Dendritic cell treated with granulocyte-macrophage colony-stimulating factor and Interleukin-4, amounts not matched to agents 40 ng/mL and 50 ng/mL, for 4 days (primary cell): Measurements from ENCODE around the gene TNFRSF13B.
"Not testable (repeated sequence)": the region's sequence is repeated elsewhere in the genome, so short reads cannot be mapped to it uniquely, and the experiment has no call there.

Source experiments
- H3K27ac Mint-ChIP-seq: one replicate; pipeline ENCODE4 v1.8.0; 2022; ENCODE audit warnings: mild to moderate bottlenecking, mixed read lengths
- H3K27me3 Mint-ChIP-seq: one replicate; pipeline ENCODE4 v1.8.0; 2022; ENCODE audit warnings: mild to moderate bottlenecking, mixed read lengths
- H3K36me3 Mint-ChIP-seq: one replicate; pipeline ENCODE4 v1.8.0; 2022; ENCODE audit warnings: low read depth, mixed read lengths
- H3K4me1 Mint-ChIP-seq: one replicate; pipeline ENCODE4 v1.8.0; 2022; ENCODE audit warnings: low read depth, mixed read lengths
- H3K4me3 Mint-ChIP-seq: one replicate; pipeline ENCODE4 v1.8.0; 2022; ENCODE audit warnings: mild to moderate bottlenecking, moderate library complexity, mixed read lengths
- H3K9me3 Mint-ChIP-seq: one replicate; pipeline ENCODE4 v1.8.0; 2022; ENCODE audit warnings: mixed read lengths
- intact Hi-C: fragments of 100-400 bp; cut with micrococcal nuclease; formaldehyde crosslinking; loops from one replicate; pipeline ENCODE4 v1.15.0; 2022

The TNFRSF13B gene

DNA sequence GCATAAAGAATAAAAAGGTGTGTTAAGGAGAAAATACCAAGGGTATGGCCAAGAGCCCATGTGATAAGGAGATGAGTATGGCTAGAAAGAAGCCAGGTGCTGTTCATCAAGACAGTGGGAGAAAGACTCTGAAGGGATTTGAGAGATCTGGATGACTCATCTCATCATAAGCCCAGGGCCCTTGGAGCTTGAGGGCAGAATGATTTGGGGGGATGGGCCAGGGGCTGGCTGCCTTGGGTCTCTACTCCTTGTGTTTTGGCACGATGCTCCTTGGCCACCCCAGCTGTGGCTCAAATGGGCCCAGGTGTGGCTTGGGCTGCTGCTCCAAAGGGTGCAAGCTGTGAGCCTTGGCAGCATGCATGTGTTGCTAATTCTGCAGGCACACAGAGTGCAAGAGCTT, 14.5 kb upstream of the TNFRSF13B start:
- H3K4me3 Mint-ChIP-seq = no peak overlapping the region
- intact Hi-C loops = no loop called here
- H3K9me3 Mint-ChIP-seq = no peaks in the 10 kb centered on the region
- H3K36me3 Mint-ChIP-seq = no peaks in the 10 kb centered on the region
- H3K27me3 Mint-ChIP-seq = no peaks in the 10 kb centered on the region
- peak overlapping the region; percentile 94 for H3K27ac Mint-ChIP-seq
- peaks cover 56% of the 10 kb centered on the region for H3K4me1 Mint-ChIP-seq

DNA sequence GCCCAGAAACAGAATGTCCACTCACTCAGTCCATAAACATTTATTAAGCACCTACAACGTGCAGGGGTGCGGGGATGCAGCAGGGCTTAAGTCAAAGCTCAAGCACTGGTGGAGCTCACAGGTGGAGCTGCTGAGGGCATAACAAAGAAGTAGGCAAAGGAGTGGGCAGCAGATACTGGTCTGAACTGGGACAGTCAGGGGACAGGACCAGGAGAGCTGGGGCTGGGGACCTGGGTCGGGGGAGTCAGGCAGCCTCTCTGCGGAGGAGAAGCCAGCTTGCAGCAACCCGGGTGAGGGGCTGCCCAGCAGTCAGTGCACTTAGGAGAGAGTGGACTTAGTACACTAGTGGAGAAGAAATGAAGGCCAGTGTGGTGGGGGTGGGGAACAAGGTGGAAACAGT, 10.0 kb upstream of the TNFRSF13B start:
- Mint-ChIP-seq H3K36me3 (no peaks in the 10 kb centered on the region), H3K27ac (no peak overlapping the region), H3K9me3 (no peaks in the 10 kb centered on the region), H3K4me1 (peaks cover 13% of the 10 kb centered on the region), H3K4me3 (no peak overlapping the region), H3K27me3 (peaks cover 2% of the 10 kb centered on the region)
- intact Hi-C loops = no loop called here

DNA sequence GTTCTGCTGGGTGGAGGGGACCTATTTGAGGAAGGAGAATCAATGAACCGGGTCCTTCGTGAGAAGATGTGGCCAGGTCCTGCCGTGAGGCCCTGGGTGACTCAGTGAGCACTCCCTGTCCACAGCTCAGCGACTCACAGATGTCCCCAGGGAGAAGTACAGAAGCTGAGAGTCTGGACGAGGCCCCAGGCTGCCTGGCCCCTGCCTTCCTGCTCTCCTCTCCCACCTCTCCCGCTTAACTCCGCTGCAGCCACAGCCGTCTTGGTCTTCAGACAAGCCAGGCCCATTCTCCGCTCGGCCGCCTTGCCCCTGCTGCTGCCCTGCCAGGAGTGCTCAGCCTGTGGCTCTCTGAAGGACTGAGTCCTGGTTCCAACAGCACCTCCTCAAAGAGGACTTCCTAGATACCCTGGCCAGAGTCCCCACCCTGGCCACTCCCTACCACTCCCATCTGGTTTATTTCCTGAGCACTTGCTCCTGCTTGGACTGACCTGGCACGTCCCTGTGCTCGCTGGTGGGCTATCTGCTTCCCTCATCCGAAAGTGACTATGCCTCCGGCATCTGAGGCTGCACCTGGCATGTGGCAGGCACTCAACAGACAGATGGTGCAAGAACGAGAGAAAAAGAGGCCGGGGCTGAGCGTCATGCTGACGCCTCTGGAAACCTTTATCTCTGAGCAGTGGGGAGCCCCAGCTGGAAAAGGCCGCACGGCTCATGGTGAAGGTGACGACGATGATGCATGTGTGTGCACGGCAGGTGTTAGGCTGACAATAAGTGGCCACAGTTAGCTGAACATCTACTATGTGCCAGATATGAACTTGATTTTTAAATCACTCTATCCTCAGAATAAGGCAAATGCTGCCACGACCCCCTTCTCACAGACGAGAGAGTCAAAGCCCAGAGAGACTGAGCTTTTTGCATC, 9.2 kb upstream of the TNFRSF13B start:
- Mint-ChIP-seq H3K36me3 (no peaks in the 10 kb centered on the region), H3K27me3 (peaks cover 4% of the 10 kb centered on the region), H3K4me1 (peaks cover 6% of the 10 kb centered on the region), H3K9me3 (no peaks in the 10 kb centered on the region), H3K4me3 (no peak overlapping the region), H3K27ac (peak overlapping the region; percentile 9)
- intact Hi-C loops = no loop called here

DNA sequence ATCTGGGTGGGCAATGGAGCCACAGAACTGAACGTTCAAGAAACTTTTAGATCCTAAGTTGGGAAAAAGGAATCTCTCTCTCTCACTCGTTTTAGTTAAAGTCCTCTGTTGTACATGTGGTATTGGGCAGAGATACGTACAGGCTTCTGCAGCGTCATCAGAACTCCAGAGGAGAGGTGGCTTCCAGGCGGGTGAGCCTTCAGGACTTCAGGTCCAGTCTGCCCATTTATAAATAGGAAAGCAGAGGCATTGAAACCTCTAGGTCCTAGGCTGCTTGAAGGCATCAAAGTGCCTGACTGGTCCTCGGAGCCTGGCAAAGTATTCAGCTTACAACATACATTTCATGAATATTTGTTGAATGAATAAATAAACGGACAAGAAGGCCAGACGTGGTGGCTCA, 8.1 kb upstream of the TNFRSF13B start:
- H3K27ac Mint-ChIP-seq = no peak overlapping the region
- H3K9me3 Mint-ChIP-seq = no peaks in the 10 kb centered on the region
- no peaks in the 10 kb centered on the region for H3K36me3 Mint-ChIP-seq
- H3K4me3 Mint-ChIP-seq = no peak overlapping the region
- H3K27me3 Mint-ChIP-seq = peaks cover 6% of the 10 kb centered on the region
- intact Hi-C loops = no loop called here
- H3K4me1 Mint-ChIP-seq = no peaks in the 10 kb centered on the region

DNA sequence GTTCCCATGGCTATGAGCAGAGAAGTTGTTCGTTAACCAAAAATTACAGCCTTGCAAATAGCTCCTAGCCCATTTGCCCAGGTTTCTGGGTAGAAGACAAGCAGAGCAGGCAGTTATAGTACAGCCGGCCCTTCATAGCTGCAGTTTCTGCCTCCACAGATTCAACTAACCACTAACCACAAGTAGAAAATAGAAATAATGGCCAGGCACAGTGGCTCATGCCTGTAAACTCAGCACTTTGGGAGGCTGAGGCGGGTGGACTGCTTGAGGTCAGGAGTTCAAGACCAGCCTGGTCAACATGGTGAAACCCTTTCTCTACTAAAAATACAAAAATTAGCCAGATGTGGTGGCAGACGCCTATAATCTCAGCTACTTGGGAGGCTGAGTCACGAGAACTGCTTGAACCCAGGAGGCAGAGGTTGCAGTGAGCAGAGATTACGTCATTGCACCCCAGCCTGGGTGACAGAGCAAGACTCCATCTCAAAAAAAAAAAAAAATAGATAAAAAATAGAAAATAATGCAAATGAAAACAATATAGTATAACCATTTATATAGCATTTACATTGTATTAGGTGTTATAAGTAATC, 7.4 kb upstream of the TNFRSF13B start:
- H3K27ac Mint-ChIP-seq, H3K9me3 Mint-ChIP-seq, H3K4me1 Mint-ChIP-seq, H3K36me3 Mint-ChIP-seq, H3K27me3 Mint-ChIP-seq, intact Hi-C loops, H3K4me3 Mint-ChIP-seq: not testable (repeated sequence)

DNA sequence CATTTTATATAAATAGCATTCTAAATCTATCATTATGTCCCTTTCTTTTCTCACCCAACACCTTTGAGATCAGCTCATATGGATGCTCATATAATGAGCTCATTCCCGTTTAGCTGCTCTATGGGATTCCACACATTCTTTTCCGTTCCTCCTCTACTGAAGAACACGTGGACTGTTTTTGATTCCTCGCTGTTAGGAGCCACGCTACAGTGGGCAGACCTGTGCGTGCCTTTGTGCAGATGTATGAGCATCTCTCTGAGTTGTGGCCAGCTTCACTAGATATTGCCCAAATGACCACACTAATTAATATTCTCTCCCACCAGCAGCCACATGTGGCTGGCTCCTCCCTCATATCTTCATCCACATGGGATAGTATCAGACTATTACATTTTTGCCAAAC, 6.0 kb upstream of the TNFRSF13B start:
- Mint-ChIP-seq H3K4me3 (no peak overlapping the region), H3K36me3 (no peaks in the 10 kb centered on the region), H3K27me3 (peaks cover 6% of the 10 kb centered on the region), H3K4me1 (no peaks in the 10 kb centered on the region), H3K9me3 (no peaks in the 10 kb centered on the region), H3K27ac (no peak overlapping the region)
- intact Hi-C loops = no loop called here

DNA sequence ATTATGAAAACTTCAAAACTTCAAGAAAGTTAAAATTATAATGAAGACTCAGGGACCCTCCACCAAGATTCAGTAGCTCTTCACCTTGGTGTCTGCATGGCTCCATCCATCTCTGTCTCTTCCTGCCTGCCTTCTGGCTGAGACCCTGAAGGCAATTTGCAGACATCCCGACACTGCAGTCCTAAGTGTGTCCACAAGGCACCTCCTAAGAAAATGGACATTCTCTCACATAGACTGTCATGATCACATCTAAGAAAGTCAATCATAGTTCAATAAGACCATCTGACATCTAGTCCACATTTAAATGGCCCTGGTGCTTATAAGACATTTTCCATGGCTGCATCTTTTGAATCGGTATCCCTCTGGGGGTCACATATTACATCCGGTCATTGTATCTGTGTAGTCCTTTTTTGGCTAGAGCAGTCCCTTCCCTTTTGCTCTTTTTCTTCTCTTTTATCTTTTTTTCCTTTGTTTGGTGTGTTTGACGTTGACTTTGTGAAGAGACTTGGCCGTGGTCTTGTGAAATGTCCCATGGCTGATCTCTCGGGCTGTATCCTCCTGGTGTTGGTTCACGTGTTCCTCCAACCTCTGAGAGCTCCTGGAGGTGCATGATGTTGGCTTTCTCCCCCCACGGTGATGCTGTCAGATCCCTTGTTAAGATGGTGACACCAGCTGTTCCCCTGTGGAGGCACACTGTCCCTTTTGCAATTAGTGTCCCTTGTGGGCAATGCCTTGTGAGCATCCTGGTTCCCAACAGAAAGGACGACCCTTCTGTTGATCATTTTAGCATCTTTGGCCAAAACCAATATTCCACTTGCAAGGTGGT, 5.0 kb upstream of the TNFRSF13B start:
- Mint-ChIP-seq H3K4me3 (no peak overlapping the region), H3K27me3 (peaks cover 6% of the 10 kb centered on the region), H3K4me1 (no peaks in the 10 kb centered on the region), H3K36me3 (no peaks in the 10 kb centered on the region), H3K9me3 (no peaks in the 10 kb centered on the region), H3K27ac (no peak overlapping the region)
- intact Hi-C loops = no loop called here

DNA sequence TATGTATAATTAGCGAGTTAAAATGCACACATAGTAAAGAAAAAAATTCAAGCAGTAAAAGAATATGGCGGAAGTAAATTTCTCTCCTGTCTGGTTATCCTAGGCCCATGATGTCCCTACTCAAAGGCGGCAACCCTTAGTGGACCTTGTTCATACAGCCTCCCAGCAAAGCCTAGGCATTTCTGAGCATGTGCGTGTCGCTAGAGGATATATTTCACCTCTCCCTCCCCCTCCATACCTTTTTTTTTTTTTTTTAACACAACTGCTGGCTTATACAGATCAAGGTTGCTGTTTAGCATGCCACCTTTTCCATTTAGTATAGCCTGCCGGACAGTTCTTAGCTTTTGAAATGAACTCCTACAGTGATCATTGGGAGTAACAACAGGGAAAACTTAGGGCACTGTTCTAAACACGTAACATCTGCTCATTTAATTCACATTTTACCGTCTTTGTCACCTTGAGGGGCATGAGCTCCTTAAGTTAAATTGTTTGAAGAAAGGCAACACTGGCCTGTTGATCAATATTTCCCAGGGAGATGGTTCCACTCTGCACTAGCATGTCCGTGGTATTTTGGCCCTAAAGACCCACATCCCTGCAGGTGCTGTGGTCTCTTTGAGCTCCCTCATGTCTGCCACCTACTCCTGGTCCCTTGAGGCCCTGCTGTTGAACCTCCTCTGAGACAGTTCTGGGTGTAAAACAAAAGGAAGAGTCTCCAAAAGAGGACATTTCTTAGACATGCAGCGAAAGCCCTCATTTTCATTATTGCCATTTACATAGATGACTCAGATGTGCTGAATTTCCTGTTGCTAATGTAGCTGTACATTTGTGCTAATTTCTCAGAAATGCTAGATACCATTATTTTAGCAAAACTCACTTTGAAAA, 4.1 kb upstream of the TNFRSF13B start:
- intact Hi-C loops = no loop called here
- Mint-ChIP-seq H3K27ac (no peak overlapping the region), H3K4me1 (no peaks in the 10 kb centered on the region), H3K36me3 (no peaks in the 10 kb centered on the region), H3K27me3 (peaks cover 6% of the 10 kb centered on the region), H3K4me3 (no peak overlapping the region), H3K9me3 (no peaks in the 10 kb centered on the region)

DNA sequence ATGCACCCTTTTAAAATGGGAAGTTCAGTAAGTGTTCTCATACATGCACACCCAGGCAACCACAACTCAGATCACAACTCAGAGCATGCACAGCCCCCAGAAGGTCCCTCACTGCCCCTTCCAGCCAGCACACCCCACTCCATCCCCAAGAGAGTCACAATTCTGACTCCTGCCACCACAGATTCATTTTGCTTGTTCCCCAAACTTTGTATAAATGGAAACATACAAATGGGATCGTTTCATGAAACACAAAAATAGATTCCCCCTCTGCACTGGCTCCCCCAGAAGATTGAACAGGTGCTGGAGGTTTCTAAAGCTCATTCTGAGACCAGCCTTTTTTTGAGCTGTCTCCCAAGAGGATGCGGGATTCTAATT, 3.3 kb upstream of the TNFRSF13B start:
- Mint-ChIP-seq H3K4me3 (no peak overlapping the region), H3K27me3 (peaks cover 5% of the 10 kb centered on the region), H3K4me1 (no peaks in the 10 kb centered on the region), H3K27ac (no peak overlapping the region), H3K9me3 (no peaks in the 10 kb centered on the region), H3K36me3 (no peaks in the 10 kb centered on the region)
- intact Hi-C loops = no loop called here

DNA sequence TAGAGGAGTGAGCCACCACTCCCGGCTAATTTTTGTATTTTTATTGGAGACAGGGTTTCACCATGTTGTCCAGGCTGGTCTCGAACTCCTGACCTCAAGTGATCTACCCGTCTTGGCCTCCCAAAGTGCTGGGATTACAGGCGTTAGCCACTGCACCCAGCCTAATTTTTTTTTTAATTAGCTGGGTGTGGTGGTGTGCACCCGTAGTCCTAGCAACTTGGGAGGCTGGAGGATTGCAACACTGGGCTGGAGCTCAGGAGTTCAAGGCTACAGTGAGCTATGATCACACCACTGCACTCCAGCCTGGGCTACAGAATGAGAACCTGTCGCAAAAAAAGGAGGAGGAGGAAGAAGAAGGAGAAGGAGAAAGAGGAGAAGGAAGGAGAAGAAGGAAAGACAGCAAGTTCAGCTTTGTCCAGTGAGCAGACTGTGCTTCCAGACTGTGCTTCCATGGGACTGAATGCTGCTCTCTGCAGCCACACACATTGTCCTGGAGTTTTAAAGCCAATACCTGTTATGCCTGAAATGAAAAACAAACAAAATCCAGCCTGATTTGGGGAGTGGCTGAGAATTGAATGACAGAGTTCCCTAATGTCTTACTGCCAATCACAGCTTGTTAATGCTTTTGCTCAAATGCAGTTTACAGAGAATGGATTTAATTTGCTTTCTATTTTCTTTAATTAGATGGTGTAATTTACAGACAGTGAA, 2.8 kb upstream of the TNFRSF13B start:
- Mint-ChIP-seq H3K27me3 (peaks cover 5% of the 10 kb centered on the region), H3K9me3 (no peaks in the 10 kb centered on the region), H3K4me3 (no peak overlapping the region), H3K27ac (no peak overlapping the region), H3K36me3 (no peaks in the 10 kb centered on the region), H3K4me1 (no peaks in the 10 kb centered on the region)
- intact Hi-C loops = no loop called here

DNA sequence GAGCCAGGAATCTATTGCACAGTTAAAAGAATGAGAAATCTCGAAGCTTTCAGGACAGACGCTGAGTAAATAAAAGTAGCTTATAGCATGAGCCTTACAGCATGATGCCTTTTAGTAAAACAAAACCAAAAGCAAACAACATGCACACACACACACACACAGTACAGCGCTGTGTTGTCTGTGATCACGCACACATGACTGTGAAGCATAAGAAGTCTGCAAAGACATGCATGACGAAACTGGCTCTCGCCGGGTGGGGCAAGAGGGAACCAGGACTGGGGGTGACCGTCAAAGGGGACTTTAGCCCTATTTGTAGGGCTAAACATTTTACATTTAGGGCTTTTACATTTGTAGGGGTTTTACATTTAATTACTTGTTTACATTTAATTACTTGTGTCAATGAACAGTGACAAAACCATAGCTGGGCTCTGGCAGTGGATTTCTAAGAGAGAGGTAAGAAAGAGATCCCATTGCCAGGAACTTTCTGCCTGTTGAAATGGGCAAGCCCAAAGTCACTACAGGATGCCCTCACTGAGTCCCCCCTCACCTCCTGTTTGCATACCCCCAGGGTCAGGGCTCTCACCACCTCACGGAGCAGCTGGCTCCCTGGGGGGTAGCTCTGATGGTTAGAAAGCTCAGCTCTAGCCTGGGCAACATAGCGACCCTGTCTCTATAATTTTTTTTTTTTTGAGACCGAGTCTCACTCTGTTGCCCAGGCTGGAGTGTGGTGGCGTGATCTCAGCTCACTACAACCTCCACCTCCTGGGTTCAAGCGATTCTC, 2.0 kb upstream of the TNFRSF13B start:
- no peaks in the 10 kb centered on the region for H3K36me3 Mint-ChIP-seq
- H3K4me1 Mint-ChIP-seq = no peaks in the 10 kb centered on the region
- H3K9me3 Mint-ChIP-seq = no peaks in the 10 kb centered on the region
- no peak overlapping the region for H3K4me3 Mint-ChIP-seq
- no peak overlapping the region for H3K27ac Mint-ChIP-seq
- H3K27me3 Mint-ChIP-seq = peaks cover 6% of the 10 kb centered on the region
- intact Hi-C loops = no loop called here

DNA sequence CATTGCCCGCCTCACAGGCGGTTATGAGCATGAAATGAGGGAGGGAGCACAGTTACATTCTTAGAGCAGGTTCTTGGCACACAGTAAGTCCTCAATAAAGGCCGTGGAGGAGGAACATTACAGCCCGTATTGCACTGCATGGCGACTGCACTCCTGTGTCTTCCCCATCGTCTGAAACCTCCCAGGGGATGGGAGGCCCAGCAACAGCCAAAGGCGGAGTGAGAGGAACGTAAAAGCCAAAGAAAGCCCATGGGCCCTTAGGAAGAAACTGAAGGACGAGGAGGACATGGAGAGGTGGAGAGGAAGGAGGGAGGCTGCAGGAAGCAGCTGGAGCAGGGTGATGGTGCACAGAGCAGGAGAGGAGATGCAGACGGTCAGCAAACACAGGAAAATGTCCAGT, 1.1 kb upstream of the TNFRSF13B start:
- H3K4me1 Mint-ChIP-seq, H3K9me3 Mint-ChIP-seq, H3K36me3 Mint-ChIP-seq, intact Hi-C loops, H3K27ac Mint-ChIP-seq, H3K27me3 Mint-ChIP-seq, H3K4me3 Mint-ChIP-seq: not testable (repeated sequence)
